GM12878 (cell line): ENCODE data around the gene ZNF407. TPM values are rescaled to one million over a fixed set of nuclear protein-coding genes. Genes with fewer than 3 reads are reported as not detected.

Source experiments
- ATF2 ChIP-seq: IDR thresholded peaks from 2 replicates; pipeline ENCODE4 v1.6.1; 2012; ENCODE audit warnings: low read length, inconsistent platforms
- BCLAF1 ChIP-seq: fragments of 450-650 bp; IDR thresholded peaks from 2 replicates; pipeline ENCODE4 v1.6.1; 2017; ENCODE audit warnings: antibody characterized with exemption, mild to moderate bottlenecking, moderate library complexity
- CBFB ChIP-seq: IDR thresholded peaks from 2 replicates; pipeline ENCODE4 v1.6.1; 2016; ENCODE audit warnings: antibody characterized with exemption, low read depth
- CREB1 ChIP-seq: IDR thresholded peaks from 2 replicates; pipeline ENCODE4 v1.6.1; 2012; ENCODE audit warnings: low read depth, mild to moderate bottlenecking, inconsistent platforms
- CTCF ChIP-seq, 3 experiments: IDR thresholded peaks in 2 of 3; conservative IDR thresholded peaks in 1 of 3; 2 replicates each; pipeline ENCODE4 v1.5.1; 2011; ENCODE audit warnings: low read depth in 3 of 3, low read length in 3 of 3, mild to moderate bottlenecking in 3 of 3, control low read depth in 2 of 3, moderate library complexity in 2 of 3, inconsistent platforms in 1 of 3, mixed read lengths in 1 of 3; ENCODE audit not compliant: control insufficient read depth in 2 of 3, insufficient read depth in 1 of 3; ENCODE audit errors: extremely low read depth in 1 of 3
- E2F4 ChIP-seq: IDR thresholded peaks from 2 replicates; pipeline ENCODE4 v1.6.1; 2012; ENCODE audit warnings: low read depth, low read length, improper control_type of control experiment
- EGR1 ChIP-seq, 2 experiments: IDR thresholded peaks; 1 replicate in 1 of 2; 2 replicates in 1 of 2; pipeline ENCODE4 v1.6.1; 2011 to 2012; ENCODE audit warnings: low read depth in 2 of 2, low read length in 2 of 2, borderline replicate concordance in 1 of 2, mild to moderate bottlenecking in 1 of 2, moderate library complexity in 1 of 2
- EZH2 ChIP-seq: IDR thresholded peaks from 2 replicates; pipeline ENCODE4 v1.6.1; 2012; ENCODE audit warnings: low read depth, mild to moderate bottlenecking, control low read depth, inconsistent platforms, low read length, borderline replicate concordance; ENCODE audit not compliant: control insufficient read depth
- FOXM1 ChIP-seq: IDR thresholded peaks from 2 replicates; pipeline ENCODE4 v1.6.1; 2012; ENCODE audit warnings: low read depth, mild to moderate bottlenecking, inconsistent platforms, low read length, moderate library complexity
- IKZF1 ChIP-seq: fragments of 450-650 bp; conservative IDR thresholded peaks from 2 replicates; pipeline ENCODE4 v1.6.1; 2017; ENCODE audit warnings: antibody characterized with exemption, mild to moderate bottlenecking
- IRF4 ChIP-seq: IDR thresholded peaks from 2 replicates; pipeline ENCODE4 v1.6.1; 2011; ENCODE audit warnings: low read depth, low read length
- MTA3 ChIP-seq: IDR thresholded peaks from 2 replicates; pipeline ENCODE4 v1.6.1; 2012; ENCODE audit warnings: low read length, inconsistent platforms, borderline replicate concordance
- NFIC ChIP-seq: IDR thresholded peaks from 2 replicates; pipeline ENCODE4 v1.6.1; 2012; ENCODE audit warnings: low read depth, mild to moderate bottlenecking, inconsistent platforms, low read length, moderate library complexity
- NKRF ChIP-seq: fragments of 450-650 bp; conservative IDR thresholded peaks from 2 replicates; pipeline ENCODE4 v1.6.1; 2017; ENCODE audit warnings: mild to moderate bottlenecking, moderate library complexity
- NR2C1 ChIP-seq: fragments of 450-650 bp; IDR thresholded peaks from 2 replicates; pipeline ENCODE4 v1.6.1; 2017; ENCODE audit warnings: antibody characterized with exemption, mild to moderate bottlenecking, moderate library complexity
- NRF1 ChIP-seq: conservative IDR thresholded peaks from 2 replicates; pipeline ENCODE4 v1.6.1; 2011; ENCODE audit warnings: mild to moderate bottlenecking, low read depth, low read length, improper control_type of control experiment
- PAX8 ChIP-seq: fragments of 450-650 bp; IDR thresholded peaks from 2 replicates; pipeline ENCODE4 v1.6.1; 2017; ENCODE audit warnings: mild to moderate bottlenecking, moderate library complexity
- POU2F2 ChIP-seq: IDR thresholded peaks from 3 replicates; pipeline ENCODE4 v1.6.1; 2011; ENCODE audit warnings: low read depth, mild to moderate bottlenecking, low read length, borderline replicate concordance
- TARDBP ChIP-seq: IDR thresholded peaks from 2 replicates; pipeline ENCODE4 v1.6.1; 2016; ENCODE audit warnings: borderline replicate concordance
- TCF7 ChIP-seq: IDR thresholded peaks from 2 replicates; pipeline ENCODE4 v1.6.1; 2014; ENCODE audit warnings: antibody characterized with exemption, borderline replicate concordance
- polyA plus RNA-seq, 11 experiments: library from polyadenylated mRNA; depleted of rRNA in 4 of 11; unstranded in 6 of 11; stranded (reverse) in 5 of 11; fragments of >200 nt; fragmentation: Nextera tagmentation in 4 of 11; fragmentation: Illumina TruSeq in 1 of 11; extraction: Ambion mirVana in 4 of 11; extraction: Trizol in 1 of 11; gene quantifications; 1 replicate in 1 of 11; 2 replicates in 10 of 11; pipeline versions ENCODE4 v1.2.1 to v1.2.3, GENCODE V29; 2011 to 2016; ENCODE audit warnings: inconsistent platforms in 2 of 11, missing spikeins in 2 of 11, low read depth in 1 of 11
- total RNA-seq, 4 experiments: library from RNA; depleted of rRNA in 3 of 4; stranded (reverse); fragments of >200 nt in 3 of 4; fragmentation: Illumina TruSeq in 1 of 4; extraction: Trizol in 1 of 4; gene quantifications; 2 replicates each; pipeline versions ENCODE4 v1.2.1 to v1.2.3, GENCODE V29; 2013 to 2021

ZNF407 gene
- total and polyA plus RNA-seq, 10 of the 15 experiments (the other 5 are each of a cell fraction or from before 2014, with no cell fraction given): 0.69 to 11.6 (median 5.3) TPM

GRCh38 chr18:74869904-74870863, 272.5 kb downstream of the ZNF407 start (continued):
- TF ChIP-seq NKRF: no peak
- peak; percentile 51; the same call in 1 of the 2 replicates for TF ChIP-seq ATF2
- no peak for TF ChIP-seq BCLAF1
- no peak for TF ChIP-seq EZH2
- no peak for TF ChIP-seq TARDBP
- TF ChIP-seq NR2C1: no peak
- no peak for TF ChIP-seq POU2F2
- TF ChIP-seq NRF1: no peak
- no peak for TF ChIP-seq E2F4
- no peak for TF ChIP-seq MTA3
- TF ChIP-seq IRF4: no peak
- no peak for TF ChIP-seq CTCF (IDR thresholded peaks at IDR 0.05 in 2 of 3, conservative IDR thresholded peaks at IDR 0.05 in 1 of 3; ENCODE audit: control insufficient read depth in 2 of 3, extremely low read depth in 1 of 3, insufficient read depth in 1 of 3, low read depth in 3 of 3, low read length in 3 of 3)
- no peak for TF ChIP-seq TCF7
- TF ChIP-seq PAX8: no peak
- TF ChIP-seq CREB1: no peak
- TF ChIP-seq FOXM1: peak; percentile 22; the same call in 1 of the 2 replicates
- TF ChIP-seq NFIC: peak; percentile 84
- TF ChIP-seq CBFB: no peak
- no peak for TF ChIP-seq EGR1 (IDR thresholded peaks at IDR 0.05; ENCODE audit: borderline replicate concordance in 1 of 2, low read depth in 2 of 2, low read length in 2 of 2)
- 0 out of 2 replicates have a peak, but pooled peaks have one; percentile 28 for TF ChIP-seq IKZF1
